NCI-H1694 treated with DMSO at 0.1 percent for 48 hours (cell line): ENCODE data around the gene KDM2B.
"Not testable (repeated sequence)": the region's sequence is repeated elsewhere in the genome, so short reads cannot be mapped to it uniquely, and the experiment has no call there.

Experiments
- DNase-seq: peaks from one replicate; lab custom pipeline; 2025; lab: John Stamatoyannopoulos, UW

Gene KDM2B

GRCh38 chr12:121427556-121428050, 153.2 kb downstream of the KDM2B start:
- no peak for DNase-seq

- DNase-seq = no peak
These were observed 156.2 kb downstream of the KDM2B start for GRCh38 chr12:121424624-121424975.

DNA sequence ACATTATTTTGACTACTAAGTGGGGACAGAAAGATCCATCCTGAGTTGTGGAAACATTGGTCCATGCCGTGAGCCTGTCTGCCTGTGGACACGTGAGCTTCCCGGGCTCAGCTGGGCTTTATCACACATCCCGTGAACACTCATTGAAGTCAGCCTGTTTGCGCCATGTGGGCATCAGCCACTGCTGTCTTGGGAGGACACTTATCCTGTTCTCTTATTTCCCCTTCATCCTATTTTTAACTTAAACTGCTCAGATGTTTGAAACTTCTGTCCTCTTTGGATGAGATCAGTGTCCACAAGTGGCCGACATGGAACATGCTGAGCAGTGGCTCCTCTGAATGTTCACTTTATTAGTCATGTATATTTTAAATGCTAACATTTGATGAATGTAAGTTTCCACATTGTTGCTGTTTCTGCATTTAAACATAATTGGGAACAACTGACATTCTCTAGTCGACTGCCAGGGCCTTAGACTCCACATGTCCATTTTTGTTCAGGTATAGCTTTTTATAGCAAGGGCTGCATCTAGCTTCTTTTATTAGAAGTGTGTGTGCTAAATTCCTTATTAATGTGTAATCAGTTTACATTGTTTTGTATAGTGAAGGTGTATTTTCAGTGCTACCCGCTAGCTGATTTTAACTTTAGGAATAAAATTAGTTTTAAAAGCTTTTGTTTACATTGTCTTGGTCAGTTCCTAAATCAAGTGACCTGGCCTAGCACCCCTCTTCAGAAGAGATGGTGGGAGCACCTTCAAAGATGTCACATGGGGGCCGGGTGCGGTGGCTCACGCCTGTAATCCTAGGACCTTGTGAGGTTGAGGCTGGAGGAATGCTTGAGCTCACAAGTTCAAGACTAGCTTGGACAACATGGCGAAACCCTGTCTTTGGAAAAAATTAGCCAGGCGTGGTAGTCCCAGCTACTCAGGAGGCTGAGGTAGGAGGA, 156.9 kb downstream of the KDM2B start:
- DNase-seq = no peak

DNA sequence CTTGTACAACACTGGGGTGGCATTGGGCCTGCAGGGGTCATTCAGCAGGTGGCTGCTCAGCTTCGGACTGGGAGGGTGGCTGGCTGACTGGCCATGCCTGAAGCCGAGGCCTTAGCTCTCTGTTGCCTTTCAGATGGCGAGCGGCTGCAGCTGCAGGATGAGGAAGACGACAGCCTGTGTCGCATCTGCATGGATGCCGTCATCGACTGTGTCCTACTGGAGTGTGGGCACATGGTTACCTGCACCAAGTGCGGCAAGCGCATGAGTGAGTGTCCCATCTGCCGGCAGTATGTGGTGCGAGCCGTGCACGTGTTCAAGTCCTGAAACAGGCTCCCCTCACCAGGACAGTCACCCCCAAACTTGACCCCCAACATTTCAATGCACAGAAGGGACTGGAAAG, 157.6 kb downstream of the KDM2B start:
- no peak for DNase-seq

DNA sequence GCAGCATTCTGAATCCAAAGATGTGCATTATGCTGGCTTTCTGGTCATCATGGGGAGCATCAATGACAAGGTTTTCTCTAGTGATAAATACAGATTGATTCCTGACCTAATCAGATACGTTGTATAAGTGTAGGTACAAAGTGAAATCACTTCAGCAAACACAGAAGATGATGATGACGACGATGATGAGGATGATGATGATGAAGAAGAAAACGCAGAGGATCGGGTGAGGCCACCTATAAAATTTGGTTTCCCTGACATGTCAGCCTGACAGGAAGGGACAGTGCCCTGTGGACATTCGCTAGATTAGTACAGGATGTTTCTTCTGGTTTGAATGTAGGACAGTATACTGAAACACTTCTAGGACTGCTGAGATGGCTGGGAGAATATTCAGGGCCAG, 160.7 kb downstream of the KDM2B start:
- no peak for DNase-seq

DNA sequence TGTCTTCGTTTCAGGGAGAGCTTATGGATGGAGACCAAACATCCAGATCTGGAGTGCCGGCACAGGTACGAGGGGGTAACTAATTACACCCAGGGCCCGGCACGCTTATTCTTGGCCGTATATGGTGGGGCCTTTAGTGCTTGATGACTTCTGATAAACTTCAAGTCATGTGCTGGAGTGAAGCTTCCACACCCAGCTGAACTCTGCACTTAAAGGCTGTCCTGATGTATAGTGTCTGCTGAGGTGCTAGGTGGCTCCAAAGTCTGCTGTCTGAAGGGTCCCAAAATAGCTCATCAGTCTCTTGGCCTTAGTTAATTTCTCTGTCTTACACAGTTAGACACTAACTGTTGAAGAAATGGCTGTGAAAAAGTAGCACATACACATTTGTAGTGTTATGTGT, 163.0 kb downstream of the KDM2B start:
- DNase-seq = no peak

DNA sequence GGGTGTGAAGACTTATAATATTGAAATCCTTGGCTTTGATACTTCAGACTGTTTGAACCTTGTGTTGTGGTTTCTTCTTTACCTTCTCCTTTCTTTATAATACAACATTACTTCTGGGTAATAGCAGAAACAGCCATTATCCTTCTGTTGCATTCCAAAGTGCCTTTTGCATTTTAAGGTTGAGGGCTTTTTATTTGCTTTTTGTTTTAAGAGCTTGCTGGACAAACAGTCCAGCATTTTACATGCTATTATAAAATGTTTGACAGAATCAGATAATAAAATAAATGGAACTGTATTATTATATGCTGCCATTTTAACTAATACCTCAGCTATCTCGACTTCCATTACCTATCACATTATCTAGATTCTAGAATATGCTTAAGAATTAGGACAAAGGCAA, 166.9 kb downstream of the KDM2B start:
- no peak for DNase-seq

- DNase-seq = no peak
These were observed 175.6 kb downstream of the KDM2B start for GRCh38 chr12:121405211-121405610.

DNA sequence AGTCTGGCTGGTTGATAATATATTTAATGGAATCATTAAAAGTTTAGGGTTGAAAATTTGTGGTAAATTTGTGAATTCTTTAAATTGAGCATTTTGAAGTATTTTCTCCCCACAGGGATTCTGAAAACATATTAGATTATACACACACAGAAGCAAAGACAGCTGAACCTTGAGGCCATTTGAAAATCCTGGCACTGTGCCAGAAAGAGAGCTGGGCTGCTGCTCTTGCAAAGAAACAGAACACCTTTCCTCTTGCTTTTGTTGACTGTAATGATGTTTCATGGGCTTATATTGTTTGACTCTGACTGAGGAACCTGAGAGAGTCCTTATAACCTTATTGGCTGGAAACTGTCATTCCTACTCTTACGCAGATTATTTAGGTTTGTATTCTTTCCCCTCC, 176.1 kb downstream of the KDM2B start:
- DNase-seq = no peak

DNA sequence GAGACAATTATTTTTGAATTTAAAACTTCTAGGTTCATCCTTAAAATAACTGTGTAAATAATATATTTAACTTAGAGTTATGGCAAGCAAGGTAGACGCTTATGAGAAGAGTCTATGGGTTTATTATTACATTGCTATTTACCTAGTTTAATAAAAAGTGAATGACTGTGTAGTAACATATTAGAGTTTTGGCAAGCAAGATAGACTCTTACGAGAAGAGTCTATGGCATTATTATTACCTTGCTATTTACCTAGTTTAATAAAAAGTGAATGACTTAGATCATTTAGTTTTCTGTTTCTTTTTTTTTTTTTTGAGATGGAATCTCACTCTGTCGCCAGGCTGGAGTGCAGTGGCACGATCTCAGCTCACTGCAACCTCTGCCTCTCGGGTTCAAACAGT, 177.1 kb downstream of the KDM2B start:
- DNase-seq = no peak

DNA sequence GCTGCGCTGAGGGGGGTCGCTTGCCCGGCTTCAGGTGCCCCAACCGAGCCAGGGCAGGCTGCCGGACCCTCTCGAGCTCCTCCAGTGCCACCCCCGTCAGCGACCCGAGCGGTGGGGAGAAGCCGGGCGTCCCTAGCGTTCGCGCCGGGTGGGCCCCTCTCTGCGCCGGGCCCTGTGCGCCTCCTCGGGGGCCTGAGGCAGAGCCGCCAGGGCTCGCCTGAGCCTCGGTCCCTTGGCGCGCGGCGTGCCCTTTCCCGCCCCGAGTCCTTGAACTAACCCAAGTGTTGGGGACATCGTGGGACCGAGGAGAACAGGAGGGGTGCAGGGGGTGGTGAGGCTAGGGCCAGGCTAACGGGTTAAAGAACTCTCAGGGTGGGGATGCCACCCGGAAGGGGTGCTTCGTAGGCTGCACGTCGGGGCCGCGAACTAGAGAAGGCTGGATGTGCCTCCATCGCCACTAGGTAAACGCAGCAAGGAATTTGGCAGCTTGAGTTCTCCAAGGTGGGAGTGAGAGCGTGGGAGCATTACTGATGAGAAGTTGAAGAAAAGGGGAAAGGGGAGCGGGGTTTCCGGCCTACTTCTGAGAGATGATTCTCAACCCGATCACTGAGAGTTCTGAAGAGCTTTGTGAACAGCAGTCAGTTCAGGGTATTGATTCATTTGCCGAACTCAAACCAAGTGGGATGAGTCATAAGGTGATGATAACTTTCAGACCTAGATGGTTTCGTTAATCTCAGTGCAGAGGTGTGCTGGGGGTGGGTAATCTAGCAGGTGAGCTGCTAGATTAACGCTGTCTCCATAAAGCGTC, 180.3 kb downstream of the KDM2B start:
- peak; percentile 11 for DNase-seq

DNA sequence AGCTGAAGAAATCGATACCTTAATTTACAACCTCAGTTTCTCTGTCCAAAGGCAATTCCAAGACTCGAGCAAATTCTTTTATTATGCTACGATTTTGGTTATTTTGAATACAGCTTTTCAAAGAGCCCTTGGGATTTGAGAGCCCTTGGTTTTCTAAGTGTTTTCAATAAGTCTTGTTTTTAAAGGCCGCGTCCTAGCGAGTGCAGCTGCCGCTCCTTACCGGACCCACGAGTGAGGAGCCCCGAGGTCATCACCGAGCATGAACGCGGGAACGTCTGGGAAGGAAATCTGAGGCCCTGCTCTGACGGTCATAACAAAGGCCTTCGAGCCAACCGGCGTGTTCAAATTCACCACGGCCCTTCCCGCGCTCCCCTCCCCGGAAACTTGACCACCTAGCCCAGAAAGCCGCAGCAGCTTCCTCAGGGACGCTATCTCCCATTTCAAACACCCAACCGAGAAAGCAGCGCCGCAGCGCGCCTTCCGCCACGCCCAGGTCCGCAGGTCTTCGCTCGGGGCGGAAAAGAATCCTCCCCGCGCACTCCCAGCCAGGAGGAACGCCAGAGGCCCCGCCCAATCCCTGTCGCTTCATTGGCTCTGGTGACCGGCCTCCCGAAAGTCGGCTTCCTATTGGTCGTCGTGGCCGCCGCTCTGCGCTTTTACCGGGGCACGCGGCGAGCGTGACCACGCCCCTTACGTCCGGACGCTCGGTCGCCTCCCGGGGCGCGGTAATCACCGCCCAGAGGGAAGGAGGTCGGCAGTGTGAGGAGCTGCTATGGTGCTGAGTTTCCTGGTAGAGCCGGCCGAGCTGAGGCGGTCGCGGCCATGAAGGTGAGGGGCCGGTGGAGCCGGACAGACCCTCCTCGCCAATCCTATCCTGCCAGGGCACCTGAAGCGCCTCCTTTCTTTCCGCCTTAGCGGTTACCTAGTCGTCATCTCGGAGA, 181.2 kb downstream of the KDM2B start, which contains the start of gene RNF34:
RNF34 (plus strand) TSS at position 728 of the 941 bp plus-strand sequence; CDS start at position 823, 95 bp downstream.
- DNase-seq = peak; percentile 95

GRCh38 chr12:121398355-121398754, 182.5 kb downstream of the KDM2B start:
- no peak for DNase-seq

- DNase-seq = no peak
These were observed 183.3 kb downstream of the KDM2B start for GRCh38 chr12:121397521-121397920.

GRCh38 chr12:121392325-121392716, 188.5 kb downstream of the KDM2B start:
- no peak for DNase-seq

DNA sequence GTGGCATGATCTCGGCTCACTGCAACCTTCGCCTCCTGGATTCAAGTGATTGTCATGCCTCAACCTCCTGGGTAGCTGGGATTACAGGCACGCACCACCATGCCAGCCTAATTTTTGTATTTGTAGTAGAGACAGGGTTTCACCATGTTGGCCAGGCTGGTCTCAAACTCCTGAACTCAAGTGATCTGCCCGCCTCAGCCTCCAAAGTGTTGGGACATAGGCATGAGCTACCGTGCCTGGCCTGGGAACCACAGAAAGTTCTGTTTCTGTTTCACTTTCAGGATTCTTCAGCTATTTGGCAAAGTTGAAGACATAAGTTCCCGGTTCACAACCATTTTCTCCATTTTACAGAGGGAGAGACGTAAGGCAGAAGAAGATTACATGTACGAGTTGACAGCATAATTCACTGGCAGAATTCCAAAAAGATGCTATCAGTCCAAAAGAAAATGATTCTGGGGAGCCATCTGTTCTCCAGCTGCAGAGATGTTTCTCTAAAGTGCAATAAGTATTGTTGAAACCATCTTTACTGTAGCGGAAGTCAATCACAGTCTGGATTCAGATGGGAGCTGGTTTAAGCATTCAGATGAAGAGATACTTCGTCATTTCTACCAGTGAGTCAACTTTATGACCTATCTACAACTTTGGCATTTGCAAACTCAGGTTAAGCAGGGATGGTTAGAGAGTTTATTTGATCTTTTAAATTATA, 189.1 kb downstream of the KDM2B start:
- DNase-seq = no peak

- DNase-seq = no peak
These were observed 190.0 kb downstream of the KDM2B start for GRCh38 chr12:121390856-121391255.

DNA sequence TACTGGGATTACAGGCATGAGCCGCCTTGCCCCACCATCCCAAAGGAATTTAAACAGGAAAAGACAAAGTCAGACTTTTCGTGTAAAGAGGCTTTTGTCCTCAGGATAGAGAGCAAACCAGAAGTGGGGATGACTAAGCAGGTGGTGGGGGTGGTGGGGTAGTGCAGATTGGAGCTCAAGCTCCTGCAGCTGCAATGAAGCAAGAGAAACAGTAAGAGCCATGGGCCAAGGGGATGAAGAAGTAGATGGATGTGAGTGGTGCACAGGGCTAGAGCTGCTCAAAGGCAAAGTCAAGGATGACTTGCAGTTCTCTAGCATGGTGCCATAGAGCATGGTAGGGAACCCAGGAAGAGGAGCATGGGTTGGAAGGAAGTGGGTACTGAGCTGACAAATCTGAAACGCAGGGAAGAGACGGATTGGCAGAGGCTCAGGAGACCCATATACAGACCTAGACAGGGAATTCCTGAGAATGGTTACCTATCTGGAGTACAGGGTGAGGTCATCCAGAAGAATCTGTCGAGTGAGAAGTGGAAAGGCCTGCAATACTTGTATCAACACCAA, 192.3 kb downstream of the KDM2B start:
- no peak for DNase-seq

GRCh38 chr12:121384891-121385290, 195.9 kb downstream of the KDM2B start:
- DNase-seq = not testable (repeated sequence)

DNA sequence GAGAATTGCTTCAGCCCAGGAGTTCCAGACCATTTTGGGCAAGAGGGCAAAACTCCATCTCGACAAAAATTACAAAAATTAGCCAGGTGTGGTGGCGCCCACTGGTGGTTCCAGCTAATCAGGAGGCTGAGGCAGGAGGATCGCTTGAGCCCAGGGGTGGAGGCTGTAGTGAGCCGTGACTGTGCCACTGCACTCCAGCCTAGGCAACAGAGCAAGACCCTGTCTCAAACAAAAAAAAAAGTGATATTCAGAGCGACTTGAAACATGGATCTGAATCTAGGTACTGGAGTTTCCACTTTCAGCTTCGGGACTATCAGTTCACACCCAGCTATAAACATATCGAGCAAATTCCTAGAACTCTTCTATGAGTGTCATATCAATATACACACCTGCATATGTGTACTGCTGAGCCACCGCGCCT, 197.2 kb downstream of the KDM2B start:
- DNase-seq = no peak

DNA sequence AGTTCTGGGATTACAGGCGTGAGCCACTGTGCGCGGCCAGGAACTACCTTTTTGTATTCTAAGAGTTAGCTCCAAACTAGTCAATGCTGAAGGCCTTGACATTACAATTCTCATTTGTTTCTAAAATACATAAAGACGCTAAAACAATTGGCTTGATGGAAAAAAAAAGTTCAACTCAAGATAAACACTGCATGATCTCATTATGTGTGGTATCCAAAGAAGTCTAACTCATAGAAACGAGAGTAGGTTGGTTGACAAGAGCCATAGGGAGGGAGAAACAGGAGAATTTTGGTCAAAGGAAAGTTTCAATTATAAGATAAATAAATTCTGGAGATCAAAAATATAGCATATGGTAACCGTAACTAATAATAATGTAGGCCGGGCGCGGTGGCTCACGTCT, 200.9 kb downstream of the KDM2B start:
- DNase-seq = no peak
